KOPT-K1 (cell line): ENCODE measurements around the gene TMCO2.
A peak's percentile ranks its signal among the peaks of the same experiment; 100 is the strongest.
"Not testable (repeated sequence)": the region's sequence is repeated elsewhere in the genome, so short reads cannot be mapped to it uniquely, and the experiment has no call there.

Experiments used
- H3K27ac ChIP-seq: fragments of 200-600 bp; sonication (generic); 2 replicates; pipeline ENCODE4 v1.5.1; 2016; ENCODE audit warnings: antibody characterized with exemption, mild to moderate bottlenecking, low read depth, low read length; ENCODE audit not compliant: poor library complexity, severe bottlenecking
- H3K36me3 ChIP-seq: fragments of 200-600 bp; sonication (generic); 2 replicates; pipeline ENCODE4 v1.5.1; 2017; ENCODE audit warnings: antibody characterized with exemption, mild to moderate bottlenecking, low read length, moderate library complexity; ENCODE audit not compliant: insufficient read depth
- H3K9me3 ChIP-seq: fragments of 200-600 bp; sonication (generic); 2 replicates; pipeline ENCODE4 v1.5.1; 2017; ENCODE audit warnings: antibody characterized with exemption, low read length, mild to moderate bottlenecking; ENCODE audit not compliant: insufficient read depth, poor library complexity, severe bottlenecking

The TMCO2 gene

DNA sequence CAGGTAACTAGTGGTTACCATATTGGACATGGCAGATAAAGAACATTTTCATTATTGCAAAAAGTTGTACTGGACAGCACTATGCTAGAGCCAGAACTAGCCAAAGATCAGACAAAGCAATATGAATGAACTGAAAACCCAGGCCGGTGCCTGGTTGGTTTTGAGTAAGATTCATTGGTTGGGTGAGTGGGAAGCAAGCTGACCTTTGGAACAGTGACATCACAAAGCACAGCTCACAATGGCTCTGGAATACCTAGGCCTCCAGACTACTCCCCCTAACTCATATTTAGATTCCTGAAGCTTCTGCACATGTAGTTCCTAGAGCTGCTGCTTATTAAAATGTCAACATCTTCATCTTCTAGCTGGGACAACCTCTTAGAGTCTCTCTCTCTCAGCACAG, at the start of gene TMCO2:
Gene TMCO2 (plus strand): TSS at position 283 of the 400 bp plus-strand sequence. CDS start 57 bp downstream, at position 340.
- Histone ChIP-seq H3K27ac (no peak within 1 kb of the TSS), H3K36me3 (no peaks in the 10 kb centered on the region), H3K9me3 (no peaks in the 10 kb centered on the region)

DNA sequence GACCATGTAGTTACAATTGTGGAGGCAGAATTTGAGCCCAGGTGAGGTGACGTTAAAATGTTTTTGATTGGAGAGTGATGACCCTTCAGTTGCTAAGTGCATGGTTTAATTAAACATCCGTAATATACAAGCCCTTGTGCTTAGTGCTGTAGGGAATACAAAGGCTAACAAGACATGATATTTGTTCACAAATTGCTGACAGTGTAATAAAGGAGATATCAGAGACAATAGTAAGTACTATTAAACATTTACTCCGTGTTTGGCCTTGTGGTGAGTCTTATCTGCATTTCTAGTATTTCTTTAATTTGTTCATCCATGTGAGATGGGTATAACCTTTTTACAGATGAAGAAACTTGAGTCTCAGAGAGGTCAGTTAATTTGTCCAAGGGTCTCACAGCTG, 48.6 kb upstream of the TMCO2 start:
- Histone ChIP-seq H3K27ac (no peak overlapping the region), H3K9me3 (no peaks in the 10 kb centered on the region), H3K36me3 (peaks cover 87% of the 10 kb centered on the region)

GRCh38 chr1:40204856-40205255, 42.9 kb upstream of the TMCO2 start:
- Histone ChIP-seq H3K36me3 (peaks cover 93% of the 10 kb centered on the region), H3K27ac (no peak overlapping the region), H3K9me3 (no peaks in the 10 kb centered on the region)

DNA sequence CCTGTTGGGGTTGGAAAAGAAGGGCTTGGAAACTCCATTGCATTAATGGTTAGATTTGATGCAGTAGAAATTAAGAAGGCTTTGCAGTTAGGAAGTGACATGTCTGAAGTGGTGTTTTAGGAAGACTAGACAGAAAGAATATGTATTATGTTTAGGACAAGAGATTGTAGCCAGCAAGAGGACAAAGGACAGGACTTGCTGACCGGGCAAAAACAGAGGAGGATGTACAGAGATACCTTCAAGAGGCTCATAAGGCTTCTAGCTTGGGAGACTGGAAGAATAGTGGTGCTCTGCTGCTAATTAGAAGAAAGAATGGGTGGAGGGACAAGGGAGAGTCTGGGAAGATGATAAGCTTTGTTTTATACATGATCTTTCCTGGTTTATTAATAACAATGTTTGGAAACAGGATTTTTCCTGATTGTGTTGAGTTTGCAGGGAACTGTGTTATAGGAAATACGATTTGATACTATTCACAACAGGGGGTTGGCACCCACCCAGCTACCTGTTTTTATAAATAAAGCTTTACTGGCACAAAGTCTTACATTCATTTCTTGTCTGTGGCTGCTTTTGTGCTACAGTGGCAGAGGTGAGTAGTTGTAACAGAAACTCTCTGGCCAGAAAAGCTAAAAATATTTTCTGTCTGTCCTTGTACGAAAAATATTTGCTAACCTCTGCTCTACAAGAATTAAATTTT, 37.1 kb upstream of the TMCO2 start:
- no peak overlapping the region for H3K27ac ChIP-seq
- H3K9me3 ChIP-seq: no peaks in the 10 kb centered on the region
- peaks cover 99% of the 10 kb centered on the region for H3K36me3 ChIP-seq

DNA sequence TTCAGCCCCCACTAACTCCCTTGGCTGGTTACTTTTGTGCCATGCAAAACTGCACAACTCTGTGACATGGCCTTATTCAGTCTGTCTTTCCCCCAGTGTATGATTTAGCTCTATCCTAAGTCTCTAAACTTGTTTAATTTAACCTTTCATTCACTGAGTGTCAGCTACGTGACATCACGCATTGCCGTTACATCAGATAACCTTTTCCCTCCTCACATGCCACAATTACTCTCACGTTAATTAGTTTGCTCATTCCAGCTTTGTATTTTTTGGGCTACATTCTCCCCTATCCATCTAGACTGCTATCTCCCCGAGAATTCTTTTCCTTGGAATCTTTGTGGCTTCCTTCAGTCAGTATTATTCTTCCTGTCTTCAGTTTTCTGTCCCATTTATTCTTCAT, 29.4 kb upstream of the TMCO2 start:
- Histone ChIP-seq H3K36me3 (peaks cover 82% of the 10 kb centered on the region), H3K27ac (no peak overlapping the region), H3K9me3 (no peaks in the 10 kb centered on the region)

GRCh38 chr1:40221471-40221905, 26.2 kb upstream of the TMCO2 start:
- peaks cover 83% of the 10 kb centered on the region for H3K36me3 ChIP-seq
- H3K9me3 ChIP-seq, H3K27ac ChIP-seq: not testable (repeated sequence)

- no peaks in the 10 kb centered on the region for H3K9me3 ChIP-seq
- no peak overlapping the region for H3K27ac ChIP-seq
- peaks cover 82% of the 10 kb centered on the region for H3K36me3 ChIP-seq
Observed at GRCh38 chr1:40221977-40222772, 25.6 kb upstream of the TMCO2 start.

- H3K27ac ChIP-seq: no peak overlapping the region
- peaks cover 89% of the 10 kb centered on the region for H3K36me3 ChIP-seq
- no peaks in the 10 kb centered on the region for H3K9me3 ChIP-seq
Observed at GRCh38 chr1:40224040-40224439, 23.7 kb upstream of the TMCO2 start.

- Histone ChIP-seq H3K9me3 (no peaks in the 10 kb centered on the region), H3K27ac (no peak overlapping the region), H3K36me3 (peaks cover 93% of the 10 kb centered on the region)
Observed at GRCh38 chr1:40226192-40226591, 21.5 kb upstream of the TMCO2 start.

- H3K9me3 ChIP-seq: no peaks in the 10 kb centered on the region
- H3K27ac ChIP-seq: no peak overlapping the region
- peaks cover 99% of the 10 kb centered on the region for H3K36me3 ChIP-seq
Observed at GRCh38 chr1:40232444-40232843, 15.3 kb upstream of the TMCO2 start.

- Histone ChIP-seq H3K36me3 (peaks cover 61% of the 10 kb centered on the region), H3K27ac (no peak overlapping the region), H3K9me3 (no peaks in the 10 kb centered on the region)
Observed at GRCh38 chr1:40239626-40240025, 8.1 kb upstream of the TMCO2 start.

GRCh38 chr1:40240390-40240789, 7.3 kb upstream of the TMCO2 start:
- Histone ChIP-seq H3K27ac (no peak overlapping the region), H3K36me3 (peaks cover 53% of the 10 kb centered on the region), H3K9me3 (no peaks in the 10 kb centered on the region)

DNA sequence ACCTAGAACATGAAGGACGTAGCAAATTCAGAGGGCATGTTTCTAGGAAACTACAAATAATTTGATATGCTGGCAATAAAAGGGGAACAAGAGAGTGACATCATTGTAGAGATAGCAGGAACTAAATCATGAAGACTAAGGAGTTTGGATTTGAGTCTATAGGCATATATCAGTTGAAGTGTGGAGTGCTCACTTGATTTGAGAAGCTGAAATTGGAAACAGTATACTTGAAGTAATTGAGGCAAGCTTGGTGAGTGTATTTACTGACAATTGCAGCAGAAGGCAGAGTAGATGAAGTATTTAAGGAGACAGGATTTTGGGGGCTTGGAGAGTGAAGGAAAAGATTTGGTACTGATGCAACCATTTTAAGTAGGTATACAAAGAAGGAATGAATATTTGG, 6.4 kb upstream of the TMCO2 start:
- H3K27ac ChIP-seq: peak overlapping the region; percentile 61
- H3K36me3 ChIP-seq: peaks cover 43% of the 10 kb centered on the region
- no peaks in the 10 kb centered on the region for H3K9me3 ChIP-seq

GRCh38 chr1:40243351-40243750, 4.4 kb upstream of the TMCO2 start:
- H3K27ac ChIP-seq: no peak overlapping the region
- no peaks in the 10 kb centered on the region for H3K9me3 ChIP-seq
- peaks cover 23% of the 10 kb centered on the region for H3K36me3 ChIP-seq

GRCh38 chr1:40244138-40244744, 3.5 kb upstream of the TMCO2 start:
- H3K9me3 ChIP-seq: no peaks in the 10 kb centered on the region
- peaks cover 14% of the 10 kb centered on the region for H3K36me3 ChIP-seq
- H3K27ac ChIP-seq: no peak overlapping the region
